Muscle of leg (tissue), 11 donors: ENCODE results near the gene NOD1. TPM values are rescaled to one million over a fixed set of nuclear protein-coding genes. Genes with fewer than 3 reads are reported as not detected.

Experiments used
- DNase-seq: peaks from one replicate; pipeline ENCODE4 v3.0.0; 2013
- H3K27ac ChIP-seq: one replicate; pipeline ENCODE4 v1.5.1; 2013; ENCODE audit warnings: mild to moderate bottlenecking, low read length, control low read depth
- H3K27me3 ChIP-seq: one replicate; pipeline ENCODE4 v1.6.1; 2013; ENCODE audit warnings: low read length; ENCODE audit not compliant: control insufficient read depth, insufficient read depth
- H3K36me3 ChIP-seq: one replicate; pipeline ENCODE4 v1.6.1; 2013; ENCODE audit warnings: low read length; ENCODE audit not compliant: control insufficient read depth, insufficient read depth
- H3K4me1 ChIP-seq: one replicate; pipeline ENCODE4 v1.6.1; 2013; ENCODE audit warnings: low read length; ENCODE audit not compliant: control insufficient read depth, insufficient read depth
- H3K4me3 ChIP-seq: one replicate; pipeline ENCODE4 v1.5.1; 2013; ENCODE audit warnings: low read length, control low read depth
- H3K9me3 ChIP-seq: replicated peaks from 2 replicates; pipeline ENCODE4 v1.6.1; 2013; ENCODE audit warnings: low read depth, low read length; ENCODE audit not compliant: control insufficient read depth
- WGBS: methylation state at CpG from one replicate; pipeline ENCODE4 v1.1.5; 2013; ENCODE audit warnings: missing lambda C conversion rate; ENCODE audit not compliant: insufficient coverage; 5-methylcytosine and 5-hydroxymethylcytosine counted together
- polyA plus RNA-seq, 8 donors: library from polyadenylated mRNA; unstranded; fragments of 120-200 nt; gene quantifications; one replicate each; pipeline versions ENCODE4 v1.2.1 to v1.2.3, GENCODE V29; 2013; ENCODE audit warnings: inconsistent platforms in 1 of 8, low replicate concordance in 1 of 8; ENCODE audit not compliant: insufficient read length in 8 of 8, insufficient read depth in 1 of 8
- total RNA-seq: library from RNA; stranded (reverse); fragments of 120-200 nt; gene quantifications from one replicate; pipeline ENCODE4 v1.2.4, GENCODE V29; 2013

Gene NOD1
- total and polyA plus RNA-seq, 9 donors: 9.1 to 20.8 (median 13.1) TPM

- Histone ChIP-seq H3K9me3 (no peaks in the 10 kb centered on the region), H3K4me1 (peaks cover 11% of the 10 kb centered on the region), H3K27ac (peak overlapping the region; percentile 81), H3K4me3 (peak overlapping the region; percentile 95), H3K36me3 (peaks cover 3% of the 10 kb centered on the region), H3K27me3 (no peaks in the 10 kb centered on the region)
- DNase-seq: no peak
- WGBS: 20% methylated on average over 17 of the region's 19 CpGs
These were observed 26.7 kb upstream of the NOD1 start for GRCh38 chr7:30505174-30505697.

GRCh38 chr7:30504301-30505173 is 26.0 kb upstream of the NOD1 start, which contains the start of gene GGCT:
GGCT (minus strand) TSS chr7:30504829; CDS start chr7:30504709, 120 bp downstream.
- H3K27ac ChIP-seq: peak within 1 kb of the TSS; percentile 81
- H3K36me3 ChIP-seq: peaks cover 3% of the 10 kb centered on the region
- under 1% methylated on average over 55 of the region's 64 CpGs for WGBS
- H3K27me3 ChIP-seq: no peaks in the 10 kb centered on the region
- H3K4me3 ChIP-seq: peak within 1 kb of the TSS; percentile 95
- H3K9me3 ChIP-seq: no peaks in the 10 kb centered on the region
- H3K4me1 ChIP-seq: peaks cover 11% of the 10 kb centered on the region
- DNase-seq: peak; percentile 100

GRCh38 chr7:30503274-30504212 is 25.0 kb upstream of the NOD1 start:
- Histone ChIP-seq H3K9me3 (no peaks in the 10 kb centered on the region), H3K27ac (no peak overlapping the region), H3K27me3 (no peaks in the 10 kb centered on the region), H3K36me3 (peaks cover 3% of the 10 kb centered on the region), H3K4me3 (peak overlapping the region; percentile 95), H3K4me1 (peaks cover 11% of the 10 kb centered on the region)
- 71% methylated on average over 13 of the region's 15 CpGs for WGBS
- no peak for DNase-seq

DNA sequence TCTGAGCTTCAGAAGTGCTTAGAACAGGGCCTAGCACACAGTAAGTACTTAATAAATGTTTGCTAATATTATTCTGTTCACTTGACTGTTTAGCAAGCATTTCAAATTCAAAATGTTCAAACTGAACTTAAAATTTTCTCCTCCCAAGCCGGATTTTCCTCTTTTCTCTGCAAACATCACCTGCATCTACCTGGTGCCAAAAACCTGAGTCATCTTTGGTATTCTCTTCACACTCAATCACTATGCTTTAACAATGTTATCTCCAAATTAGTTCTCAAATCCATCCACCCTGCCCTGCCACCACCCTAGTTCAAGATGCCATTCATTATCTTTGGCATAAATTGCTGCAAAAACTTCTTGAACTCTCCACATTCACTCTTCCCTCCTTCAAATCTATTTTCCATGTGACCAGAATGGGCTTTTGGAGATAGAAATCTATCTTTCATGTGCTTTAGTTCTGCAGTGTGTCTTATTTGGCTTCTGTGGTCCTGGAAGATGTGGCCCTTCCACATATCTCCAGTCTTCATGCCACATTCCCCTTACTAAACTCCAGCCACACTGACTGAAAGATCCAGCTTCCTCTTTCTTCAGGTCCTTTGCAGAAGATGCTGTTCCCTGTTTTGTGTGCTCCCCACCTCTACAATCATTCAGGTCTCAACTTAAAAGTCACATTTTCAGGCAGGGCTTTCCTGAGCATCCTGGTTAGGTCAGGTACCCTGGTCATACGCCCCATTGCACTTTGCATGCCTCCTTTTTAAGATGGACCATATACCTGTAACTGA is 24.1 kb upstream of the NOD1 start:
- WGBS: 92% methylated on average over 2 of the region's 2 CpGs
- Histone ChIP-seq H3K4me1 (peaks cover 11% of the 10 kb centered on the region), H3K27me3 (no peaks in the 10 kb centered on the region), H3K36me3 (peaks cover 4% of the 10 kb centered on the region), H3K4me3 (no peak overlapping the region), H3K27ac (no peak overlapping the region), H3K9me3 (no peaks in the 10 kb centered on the region)
- DNase-seq: no peak

GRCh38 chr7:30501264-30501663 is 22.7 kb upstream of the NOD1 start:
- peaks cover 11% of the 10 kb centered on the region for H3K4me1 ChIP-seq
- WGBS: 40% methylated on average over 1 of the region's 5 CpGs
- H3K27ac ChIP-seq: no peak overlapping the region
- no peak overlapping the region for H3K4me3 ChIP-seq
- no peak for DNase-seq
- no peaks in the 10 kb centered on the region for H3K9me3 ChIP-seq
- peaks cover 5% of the 10 kb centered on the region for H3K36me3 ChIP-seq
- no peaks in the 10 kb centered on the region for H3K27me3 ChIP-seq

GRCh38 chr7:30493228-30493627 is 14.6 kb upstream of the NOD1 start:
- DNase-seq: no peak
- H3K27ac ChIP-seq: no peak overlapping the region
- H3K4me3 ChIP-seq: no peak overlapping the region
- H3K4me1 ChIP-seq: no peaks in the 10 kb centered on the region
- H3K9me3 ChIP-seq: peaks cover 9% of the 10 kb centered on the region
- H3K36me3 ChIP-seq: peaks cover 2% of the 10 kb centered on the region
- no peaks in the 10 kb centered on the region for H3K27me3 ChIP-seq

DNA sequence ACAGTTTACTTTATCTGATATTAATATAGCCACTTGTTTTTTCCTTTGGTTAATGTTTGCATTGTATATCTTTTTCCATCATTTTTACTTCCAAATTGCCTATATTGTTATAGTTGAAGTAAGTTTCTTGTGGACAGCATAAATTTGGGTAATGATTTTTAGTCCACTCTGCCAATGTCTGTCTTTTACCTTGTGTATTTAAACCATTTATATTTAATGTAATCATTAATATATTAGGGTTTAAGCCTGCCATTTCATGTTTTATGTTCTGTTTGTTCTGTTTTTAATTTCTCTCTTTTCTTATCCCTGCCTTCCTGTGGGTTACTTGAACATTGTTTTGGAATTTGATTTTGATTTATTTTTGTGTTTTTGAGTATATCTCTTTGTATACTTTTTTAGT is 12.8 kb upstream of the NOD1 start:
- Histone ChIP-seq H3K36me3 (no peaks in the 10 kb centered on the region), H3K27ac (no peak overlapping the region), H3K4me1 (no peaks in the 10 kb centered on the region), H3K4me3 (no peak overlapping the region), H3K9me3 (peaks cover 9% of the 10 kb centered on the region), H3K27me3 (no peaks in the 10 kb centered on the region)
- DNase-seq: no peak

- H3K27ac ChIP-seq: no peak overlapping the region
- H3K27me3 ChIP-seq: no peaks in the 10 kb centered on the region
- DNase-seq: no peak
- H3K36me3 ChIP-seq: no peaks in the 10 kb centered on the region
- no peaks in the 10 kb centered on the region for H3K4me1 ChIP-seq
- peaks cover 6% of the 10 kb centered on the region for H3K9me3 ChIP-seq
- no peak overlapping the region for H3K4me3 ChIP-seq
- WGBS: 70% methylated on average over 1 of the region's 1 CpG
These were observed 8.8 kb upstream of the NOD1 start for GRCh38 chr7:30487371-30487770.

- WGBS: no CpG with 5 or more reads among the region's 1 CpG
- peaks cover 4% of the 10 kb centered on the region for H3K9me3 ChIP-seq
- no peak overlapping the region for H3K27ac ChIP-seq
- no peaks in the 10 kb centered on the region for H3K27me3 ChIP-seq
- DNase-seq: no peak
- no peaks in the 10 kb centered on the region for H3K4me1 ChIP-seq
- H3K36me3 ChIP-seq: no peaks in the 10 kb centered on the region
- no peak overlapping the region for H3K4me3 ChIP-seq
These were observed 7.1 kb upstream of the NOD1 start for GRCh38 chr7:30485667-30486066.
